Fibroblast of skin of left biceps (primary cell): Measurements from ENCODE around the gene SDSL.

Source experiments
- DNase-seq, 2 experiments: peaks; one replicate each; pipeline ENCODE4 v3.0.0-alpha.2; 2013; ENCODE audit warnings: low read depth in 2 of 2

SDSL gene

GRCh38 chr12:113420996-113421595, 1.1 kb upstream of the SDSL start:
- DNase-seq = no peak

GRCh38 chr12:113422886-113423669, 898 bp downstream of the SDSL start:
- DNase-seq = no peak

- no peak for DNase-seq
Measured at GRCh38 chr12:113424456-113424855, 2.3 kb downstream of the SDSL start.

- no peak for DNase-seq
Measured at GRCh38 chr12:113424915-113425823, 3.0 kb downstream of the SDSL start.

GRCh38 chr12:113425960-113426453, 3.8 kb downstream of the SDSL start:
- no peak for DNase-seq

- no peak for DNase-seq
Measured at GRCh38 chr12:113427882-113428281, 5.7 kb downstream of the SDSL start.

- DNase-seq = no peak
Measured at GRCh38 chr12:113428482-113428881, 6.3 kb downstream of the SDSL start.

- no peak for DNase-seq
Measured at GRCh38 chr12:113432986-113433385, 10.8 kb downstream of the SDSL start.

GRCh38 chr12:113435367-113435766, 13.2 kb downstream of the SDSL start:
- no peak for DNase-seq

- no peak for DNase-seq
Measured at GRCh38 chr12:113436586-113436985, 14.4 kb downstream of the SDSL start.

- no peak for DNase-seq
Measured at GRCh38 chr12:113436993-113437728, 15.0 kb downstream of the SDSL start.

- no peak for DNase-seq
Measured at GRCh38 chr12:113437729-113438100, 15.5 kb downstream of the SDSL start.

GRCh38 chr12:113438523-113439300, 16.5 kb downstream of the SDSL start:
- no peak for DNase-seq

- no peak for DNase-seq
Measured at GRCh38 chr12:113439301-113439597, 17.1 kb downstream of the SDSL start.

- no peak for DNase-seq
Measured at GRCh38 chr12:113439606-113440030, 17.4 kb downstream of the SDSL start.

GRCh38 chr12:113440336-113440735, 18.2 kb downstream of the SDSL start:
- DNase-seq = no peak

GRCh38 chr12:113440947-113441782, 19.0 kb downstream of the SDSL start:
- DNase-seq = no peak

GRCh38 chr12:113443030-113443539, 20.9 kb downstream of the SDSL start:
- DNase-seq = no peak

- no peak for DNase-seq
Measured at GRCh38 chr12:113445544-113446171, 23.5 kb downstream of the SDSL start.
